ENCODE measurements around the gene NAALADL2. TPM values are rescaled to one million over a fixed set of nuclear protein-coding genes. Genes with fewer than 3 reads are reported as not detected.

Gene NAALADL2
- total RNA-seq, 1 donor from 2014 or later = 11.5 TPM

DNA sequence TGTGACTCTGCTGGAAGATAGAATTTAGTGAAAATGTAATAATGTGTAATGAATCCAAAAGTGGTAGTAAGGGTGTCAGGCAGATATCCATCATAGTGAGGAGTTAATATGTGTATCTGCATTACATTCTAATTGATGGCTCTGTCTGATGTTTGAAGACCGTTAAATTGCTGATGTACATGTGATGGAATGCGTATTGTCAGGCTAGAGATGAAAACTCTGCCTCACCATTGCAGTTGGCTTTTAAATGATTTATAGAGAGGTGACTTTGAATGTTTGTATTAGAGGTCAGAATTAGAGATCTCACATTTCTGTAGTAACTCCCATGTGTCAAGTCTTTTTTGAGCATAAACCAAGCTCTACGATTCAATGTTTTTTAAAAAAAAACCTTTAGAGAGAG is 234.6 kb downstream of the NAALADL2 start:
- Histone ChIP-seq H2AFZ (replicated peaks) (no peak overlapping the region), H3K9me3 (ENCODE audit: low read depth) (no peaks in the 10 kb centered on the region), H3K9ac (no peak overlapping the region), H3K4me2 (no peak overlapping the region), H3K36me3 (no peaks in the 10 kb centered on the region), H3K27me3 (no peaks in the 10 kb centered on the region), H3F3A (ENCODE audit: low read depth) (no peaks in the 10 kb centered on the region), H3K4me3 (no peak overlapping the region), H4K20me1 (ENCODE audit: low read depth) (no peaks in the 10 kb centered on the region), H3K4me1 (peaks cover 6% of the 10 kb centered on the region), H3K79me2 (ENCODE audit: low read depth) (no peaks in the 10 kb centered on the region), H3K27ac (no peak overlapping the region)
- no peak for DNase-seq (ENCODE audit: low spot score)
- TF ChIP-seq EZH2 (IDR thresholded peaks at IDR 0.05) (no peak), EZH2phosphoT487 (IDR thresholded peaks at IDR 0.05) (no peak)
- TF ChIP-seq, protein P1, sequence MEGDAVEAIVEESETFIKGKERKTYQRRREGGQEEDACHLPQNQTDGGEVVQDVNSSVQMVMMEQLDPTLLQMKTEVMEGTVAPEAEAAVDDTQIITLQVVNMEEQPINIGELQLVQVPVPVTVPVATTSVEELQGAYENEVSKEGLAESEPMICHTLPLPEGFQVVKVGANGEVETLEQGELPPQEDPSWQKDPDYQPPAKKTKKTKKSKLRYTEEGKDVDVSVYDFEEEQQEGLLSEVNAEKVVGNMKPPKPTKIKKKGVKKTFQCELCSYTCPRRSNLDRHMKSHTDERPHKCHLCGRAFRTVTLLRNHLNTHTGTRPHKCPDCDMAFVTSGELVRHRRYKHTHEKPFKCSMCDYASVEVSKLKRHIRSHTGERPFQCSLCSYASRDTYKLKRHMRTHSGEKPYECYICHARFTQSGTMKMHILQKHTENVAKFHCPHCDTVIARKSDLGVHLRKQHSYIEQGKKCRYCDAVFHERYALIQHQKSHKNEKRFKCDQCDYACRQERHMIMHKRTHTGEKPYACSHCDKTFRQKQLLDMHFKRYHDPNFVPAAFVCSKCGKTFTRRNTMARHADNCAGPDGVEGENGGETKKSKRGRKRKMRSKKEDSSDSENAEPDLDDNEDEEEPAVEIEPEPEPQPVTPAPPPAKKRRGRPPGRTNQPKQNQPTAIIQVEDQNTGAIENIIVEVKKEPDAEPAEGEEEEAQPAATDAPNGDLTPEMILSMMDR (IDR thresholded peaks at IDR 0.05) = no peak
- H3K4me3 Mint-ChIP-seq = no peak overlapping the region
- no peaks in the 10 kb centered on the region for H3K4me1 Mint-ChIP-seq
- H3K27me3 Mint-ChIP-seq (ENCODE audit: insufficient read depth, low read depth) = no peaks in the 10 kb centered on the region
- no peaks in the 10 kb centered on the region for H3K9me3 Mint-ChIP-seq
- H3K27ac Mint-ChIP-seq = no peak overlapping the region
- H3K36me3 Mint-ChIP-seq = no peaks in the 10 kb centered on the region

DNA sequence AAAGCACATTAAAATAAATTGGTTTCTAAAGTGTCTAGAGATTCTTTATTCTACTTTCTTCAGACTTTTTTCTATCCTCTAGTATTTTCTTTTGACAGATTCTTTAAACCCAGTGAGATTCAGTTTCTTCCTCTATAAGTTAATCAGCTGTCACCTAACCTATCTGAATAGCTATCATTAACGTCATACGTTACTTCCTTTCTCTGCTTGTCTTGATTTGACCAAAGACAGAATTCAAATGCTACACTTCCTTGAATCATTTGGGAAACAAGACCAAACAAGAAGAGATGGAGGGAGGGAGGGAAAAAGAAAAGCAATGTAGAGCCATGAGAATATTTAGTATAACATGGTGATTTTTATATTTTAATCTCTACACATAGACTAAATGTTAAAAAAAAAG is 235.2 kb downstream of the NAALADL2 start:
- no peak overlapping the region for H3K27ac Mint-ChIP-seq
- H3F3A ChIP-seq (ENCODE audit: low read depth) = no peaks in the 10 kb centered on the region

DNA sequence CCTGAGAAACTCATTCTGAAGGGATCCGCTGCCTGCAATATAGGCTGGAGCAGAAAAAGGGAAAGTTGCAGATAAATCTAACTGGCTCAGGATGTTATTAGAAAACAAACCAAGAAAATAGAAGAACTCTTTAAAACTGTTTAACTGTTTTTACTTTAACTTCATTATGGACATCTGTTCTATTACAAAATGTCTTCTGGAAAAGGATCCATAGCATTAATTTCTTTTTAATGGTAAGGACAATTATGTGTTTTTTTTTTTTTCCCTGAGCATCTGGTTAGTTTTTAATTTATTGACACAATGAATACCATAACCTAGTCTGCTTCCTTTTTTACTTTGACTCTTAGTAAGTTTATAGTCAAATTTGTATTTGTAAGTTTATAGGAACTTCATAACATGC is 239.5 kb downstream of the NAALADL2 start:
- H3F3A ChIP-seq (ENCODE audit: low read depth) = no peaks in the 10 kb centered on the region
- H3K79me2 ChIP-seq (ENCODE audit: low read depth) = no peaks in the 10 kb centered on the region
- Mint-ChIP-seq H3K36me3 (no peaks in the 10 kb centered on the region), H3K4me3 (no peak overlapping the region), H3K27ac (no peak overlapping the region), H3K9me3 (no peaks in the 10 kb centered on the region), H3K4me1 (no peaks in the 10 kb centered on the region), H3K27me3 (ENCODE audit: insufficient read depth, low read depth) (no peaks in the 10 kb centered on the region)
- no peaks in the 10 kb centered on the region for H3K27me3 ChIP-seq
- no peaks in the 10 kb centered on the region for H3K36me3 ChIP-seq
- TF ChIP-seq EZH2 (IDR thresholded peaks at IDR 0.05) (no peak), EZH2phosphoT487 (IDR thresholded peaks at IDR 0.05) (no peak)
- TF ChIP-seq, protein P1 (IDR thresholded peaks at IDR 0.05) = no peak
- no peaks in the 10 kb centered on the region for H4K20me1 ChIP-seq (ENCODE audit: low read depth)
- no peak overlapping the region for H3K4me2 ChIP-seq
- H2AFZ ChIP-seq (replicated peaks) = no peak overlapping the region
- DNase-seq (ENCODE audit: low spot score) = no peak
- H3K27ac ChIP-seq = no peak overlapping the region
- H3K4me1 ChIP-seq = peaks cover 6% of the 10 kb centered on the region
- H3K9me3 ChIP-seq (ENCODE audit: low read depth) = no peaks in the 10 kb centered on the region
- no peak overlapping the region for H3K4me3 ChIP-seq
- no peak overlapping the region for H3K9ac ChIP-seq

More for the DNA sequence above, 235.2 kb downstream of the NAALADL2 start:
- Mint-ChIP-seq H3K4me3 (no peak overlapping the region), H3K36me3 (no peaks in the 10 kb centered on the region), H3K27me3 (ENCODE audit: insufficient read depth, low read depth) (no peaks in the 10 kb centered on the region), H3K4me1 (no peaks in the 10 kb centered on the region), H3K9me3 (no peaks in the 10 kb centered on the region)
- Histone ChIP-seq H3K9ac (no peak overlapping the region), H3K27me3 (no peaks in the 10 kb centered on the region), H4K20me1 (ENCODE audit: low read depth) (no peaks in the 10 kb centered on the region), H3K4me2 (no peak overlapping the region), H3K4me3 (no peak overlapping the region), H3K27ac (no peak overlapping the region), H3K79me2 (ENCODE audit: low read depth) (no peaks in the 10 kb centered on the region), H3K36me3 (no peaks in the 10 kb centered on the region), H3K9me3 (ENCODE audit: low read depth) (no peaks in the 10 kb centered on the region), H2AFZ (replicated peaks) (no peak overlapping the region), H3K4me1 (peaks cover 6% of the 10 kb centered on the region)
- no peak for DNase-seq (ENCODE audit: low spot score)
- no peak for TF ChIP-seq EZH2 (IDR thresholded peaks at IDR 0.05)
- no peak for TF ChIP-seq EZH2phosphoT487 (IDR thresholded peaks at IDR 0.05)
- TF ChIP-seq, protein P1 (IDR thresholded peaks at IDR 0.05) = no peak

Data from neural progenitor cell (in vitro differentiated cells).